Endothelial cell of umbilical vein (primary cell): ENCODE data around the gene STPG4. TPM values are rescaled to one million over a fixed set of nuclear protein-coding genes. Genes with fewer than 3 reads are reported as not detected.

Experiments used
- BruUV-seq: library from RNA; stranded (reverse); fragments of 400-500 nt; replicated peaks from 2 replicates; lab custom pipeline; 2021; lab: Mats Ljungman, UMichigan
- CTCF ChIA-PET: fragments of 300-600, 350-600 bp; sonication (Branson Sonifier 250); formaldehyde crosslinking; loops from one replicate; lab custom pipeline; 2021; ENCODE audit warnings: antibody characterized with exemption, inconsistent platforms; lab: Charles Lee
- POLR2A ChIA-PET: fragments of 300-600, 350-600 bp; sonication (Branson Sonifier 250); formaldehyde crosslinking; loops from one replicate; lab custom pipeline; 2021; ENCODE audit warnings: antibody characterized with exemption, inconsistent platforms; lab: Charles Lee
- DNase-seq: peaks from one replicate; pipeline ENCODE4 v3.0.0-alpha.2; 2011; ENCODE audit warnings: low read depth, low spot score
- FAIRE-seq: peaks from 2 replicates; lab custom pipeline; 2011; peaks lifted over from hg19 to GRCh38; lab: Jason Lieb, UNC
- H2AFZ ChIP-seq: 2 replicates; pipeline ENCODE4 v1.6.0; 2012; ENCODE audit warnings: low read depth, low read length, control low read depth, inconsistent platforms
- H3K27ac ChIP-seq: 2 replicates; pipeline ENCODE4 v1.5.1; 2011; ENCODE audit warnings: low read depth, mild to moderate bottlenecking, control low read depth, low read length, moderate library complexity; ENCODE audit not compliant: insufficient read depth
- H3K27me3 ChIP-seq, 2 experiments: 2 replicates each; pipeline versions ENCODE4 v1.6.0 to v1.6.1; 2011; ENCODE audit warnings: low read length in 2 of 2, mixed read lengths in 1 of 2; ENCODE audit not compliant: control insufficient read depth in 2 of 2, insufficient read depth in 2 of 2
- H3K36me3 ChIP-seq, 2 experiments: 2 replicates in 1 of 2; 3 replicates in 1 of 2; pipeline ENCODE4 v1.5.1; 2011; ENCODE audit warnings: low read length in 2 of 2, mild to moderate bottlenecking in 1 of 2, moderate library complexity in 1 of 2; ENCODE audit not compliant: control insufficient read depth in 2 of 2, insufficient read depth in 2 of 2; ENCODE audit errors: extremely low read depth in 1 of 2
- H3K4me1 ChIP-seq: 3 replicates; pipeline ENCODE4 v1.5.1; 2011; ENCODE audit warnings: mild to moderate bottlenecking, low read length; ENCODE audit not compliant: control insufficient read depth, insufficient read depth; ENCODE audit errors: extremely low read depth
- H3K4me2 ChIP-seq: 2 replicates; pipeline ENCODE4 v1.6.1; 2011; ENCODE audit warnings: low read length, control low read depth, mixed read lengths; ENCODE audit not compliant: insufficient read depth
- H3K4me3 ChIP-seq, 3 experiments: fragments of 200-600 bp in 1 of 3; sonication (generic), shearing (Covaris generic) in 1 of 3; replicated peaks in 1 of 3; 2 replicates each; pipeline ENCODE4 v1.5.1; 2011 to 2016; ENCODE audit warnings: control low read depth in 3 of 3, low read length in 3 of 3, mild to moderate bottlenecking in 2 of 3, inconsistent platforms in 1 of 3, low read depth in 1 of 3, moderate library complexity in 1 of 3; ENCODE audit not compliant: insufficient read depth in 1 of 3
- H3K79me2 ChIP-seq: 2 replicates; pipeline ENCODE4 v1.6.0; 2012; ENCODE audit warnings: low read length, inconsistent platforms; ENCODE audit not compliant: control insufficient read depth, insufficient read depth
- H3K9ac ChIP-seq: replicated peaks from 2 replicates; pipeline ENCODE3; 2011; ENCODE audit warnings: low read length, control low read depth; ENCODE audit not compliant: insufficient read depth; ENCODE audit errors: extremely low read depth
- H3K9me1 ChIP-seq: replicated peaks from 3 replicates; pipeline ENCODE4 v1.6.0; 2011; ENCODE audit warnings: mild to moderate bottlenecking, low read length; ENCODE audit not compliant: control insufficient read depth, insufficient read depth; ENCODE audit errors: extremely low read depth
- H3K9me3 ChIP-seq: replicated peaks from 2 replicates; pipeline ENCODE4 v1.5.1; 2012; ENCODE audit warnings: low read length, inconsistent platforms; ENCODE audit not compliant: control insufficient read depth, insufficient read depth
- H4K20me1 ChIP-seq: replicated peaks from 2 replicates; pipeline ENCODE3; 2011; ENCODE audit warnings: mild to moderate bottlenecking, low read length; ENCODE audit not compliant: control insufficient read depth, insufficient read depth; ENCODE audit errors: extremely low read depth
- CTCF ChIP-seq, 2 donors: IDR thresholded peaks; 1 replicate in 1 of 2; 2 replicates in 1 of 2; pipeline ENCODE4 v1.5.1; 2011; ENCODE audit warnings: low read length in 2 of 2, mild to moderate bottlenecking in 2 of 2, moderate library complexity in 2 of 2, control low read depth in 1 of 2, inconsistent platforms in 1 of 2, low read depth in 1 of 2; ENCODE audit not compliant: insufficient read depth in 1 of 2; ENCODE audit errors: extremely low read depth in 1 of 2
- EZH2 ChIP-seq: IDR thresholded peaks from 2 replicates; pipeline ENCODE4 v1.6.1; 2012; ENCODE audit warnings: borderline replicate concordance, low read depth, mild to moderate bottlenecking, moderate library complexity, low read length, inconsistent platforms; ENCODE audit not compliant: severe bottlenecking
- FOS ChIP-seq: IDR thresholded peaks from 2 replicates; pipeline ENCODE4 v1.6.1; 2011; ENCODE audit warnings: mild to moderate bottlenecking, low read length, moderate library complexity, borderline replicate concordance; ENCODE audit not compliant: insufficient read depth
- GATA2 ChIP-seq: IDR thresholded peaks from 2 replicates; pipeline ENCODE4 v1.7.0; 2011; ENCODE audit warnings: low read depth, mild to moderate bottlenecking, moderate library complexity, mixed read lengths, low read length; ENCODE audit not compliant: insufficient read length, insufficient read depth
- JUN ChIP-seq: IDR thresholded peaks from 2 replicates; pipeline ENCODE4 v1.6.1; 2011; ENCODE audit warnings: borderline replicate concordance, low read depth; ENCODE audit not compliant: insufficient read length, insufficient read depth
- MAX ChIP-seq: IDR thresholded peaks from 2 replicates; pipeline ENCODE4 v1.6.1; 2011; ENCODE audit not compliant: insufficient read depth, insufficient read length
- MYC ChIP-seq: IDR thresholded peaks from one replicate; pipeline ENCODE4 v1.6.1; 2011; ENCODE audit warnings: mild to moderate bottlenecking, low read depth, low read length
- POLR2A ChIP-seq: IDR thresholded peaks from 2 replicates; pipeline ENCODE4 v1.6.1; 2012; ENCODE audit warnings: low read depth, mild to moderate bottlenecking, control low read depth, low read length
- POLR2AphosphoS5 ChIP-seq: IDR thresholded peaks from 2 replicates; pipeline ENCODE4 v1.6.1; 2012; ENCODE audit warnings: low read depth, mild to moderate bottlenecking, control low read depth, low read length, moderate library complexity; ENCODE audit not compliant: insufficient read depth
- dilution Hi-C: fragments of 300-500 bp; cut with MboI; formaldehyde crosslinking; loops from one replicate; pipeline ENCODE4 v1.15.0; 2019; ENCODE audit warnings: low sequenced_read_pairs; ENCODE audit not compliant: extremely low pct_ligation_motif_present
- intact Hi-C: fragments of 100-400 bp; cut with micrococcal nuclease; formaldehyde crosslinking; loops from one replicate; pipeline ENCODE4 v1.10.0; 2022
- polyA plus RNA-seq, 4 experiments: library from polyadenylated mRNA; depleted of rRNA in 3 of 4; stranded (reverse) in 3 of 4; unstranded in 1 of 4; fragments of >200 nt; gene quantifications; 2 replicates each; pipeline versions ENCODE4 v1.2.1 to v1.2.3, GENCODE V29; 2011 to 2012; ENCODE audit warnings: missing spikeins in 1 of 4
- total RNA-seq: library from RNA; stranded (reverse); gene quantifications from 2 replicates; pipeline ENCODE4 v1.2.3, GENCODE V29; 2021

The STPG4 gene
- total and polyA plus RNA-seq, 2 donors (not counting 3 experiments of a cell fraction or from before 2014, with no cell fraction given): 0.53 TPM; not detected in 1

GRCh38 chr2:47072728-47073191, 82.3 kb downstream of the STPG4 start:
- Histone ChIP-seq H2AFZ (no peak overlapping the region), H4K20me1 (no peaks in the 10 kb centered on the region), H3K9me1 (no peaks in the 10 kb centered on the region), H3K27ac (no peak overlapping the region), H3K4me3 (no peak overlapping the region), H3K36me3 (peaks cover 0 to 2% of the 10 kb centered on the region in 2 experiments), H3K4me1 (peaks cover 53% of the 10 kb centered on the region), H3K79me2 (no peaks in the 10 kb centered on the region), H3K4me2 (no peak overlapping the region), H3K9ac (no peak overlapping the region), H3K27me3 (no peaks in the 10 kb centered on the region), H3K9me3 (no peaks in the 10 kb centered on the region)
- intact Hi-C loops (no loop called here), dilution Hi-C loops (no loop called here)
- POLR2A ChIA-PET: no interaction called here
- TF ChIP-seq POLR2AphosphoS5 (no peak), POLR2A (no peak), MYC (no peak), GATA2 (no peak), MAX (no peak), JUN (no peak), EZH2 (no peak), FOS (no peak), CTCF (IDR thresholded peaks at IDR 0.05; ENCODE audit: extremely low read depth in 1 of 2, insufficient read depth in 1 of 2, low read depth in 1 of 2, low read length in 2 of 2) (no peak)
- no peak for FAIRE-seq
- BruUV-seq: no TSS peak
- no peak for DNase-seq
- CTCF ChIA-PET: no interaction called here
